GM12878 (cell line): Measurements from ENCODE around the gene DCP1B. TPM values are rescaled to one million over a fixed set of nuclear protein-coding genes. Genes with fewer than 3 reads are reported as not detected.

Source experiments
- ATAC-seq: fragments of 200-7000 bp; cut with Tn5 transposase; 3 replicates; pipeline ENCODE4 v1.9.1; 2020; ENCODE audit warnings: mild to moderate bottlenecking, moderate library complexity
- BruUV-seq: library from RNA; stranded (reverse); fragments of 400-500 nt; replicated peaks from 2 replicates; lab custom pipeline; 2021; lab: Mats Ljungman, UMichigan
- CTCF ChIA-PET: fragments of 300-600 bp; sonication (Branson Sonifier 250); formaldehyde crosslinking; extraction: SDS; loops from one replicate; lab custom pipeline; 2021; ENCODE audit warnings: inconsistent platforms; lab: Yijun Ruan, JAX
- POLR2A ChIA-PET: fragments of 350-600 bp; formaldehyde crosslinking; extraction: SDS; loops from one replicate; lab custom pipeline; 2021; ENCODE audit warnings: inconsistent platforms; lab: Charles Lee
- RAD21 ChIA-PET: fragments of 300-600 bp; sonication (Branson Sonifier 250); formaldehyde crosslinking; loops from one replicate; lab custom pipeline; 2023; ENCODE audit warnings: antibody characterized with exemption; ENCODE audit not compliant: unreplicated experiment; lab: Charles Lee
- SMC1A ChIA-PET: fragments of 300-600 bp; sonication (Branson Sonifier 250); formaldehyde crosslinking; loops from one replicate; lab custom pipeline; 2023; ENCODE audit not compliant: unreplicated experiment, uncharacterized antibody; lab: Charles Lee
- DNase-seq: peaks from one replicate; pipeline ENCODE4 v3.0.0-alpha.2; 2011; ENCODE audit warnings: low read depth, low spot score
- FAIRE-seq: peaks from 3 replicates; lab custom pipeline; 2011; peaks lifted over from hg19 to GRCh38; lab: Jason Lieb, UNC
- H2AFZ ChIP-seq: 2 replicates; pipeline ENCODE4 v1.6.0; 2011; ENCODE audit warnings: low read depth, low read length, control low read depth; ENCODE audit not compliant: control insufficient read depth
- H3K27ac ChIP-seq: 2 replicates; pipeline ENCODE4 v1.5.1; 2011; ENCODE audit warnings: control low read depth; ENCODE audit not compliant: control insufficient read depth, insufficient read depth
- H3K27me3 ChIP-seq, 2 experiments: replicated peaks in 1 of 2; 2 replicates each; pipeline versions ENCODE4 v1.6.0 to v1.6.1; 2011; ENCODE audit warnings: low read length in 1 of 2; ENCODE audit not compliant: control insufficient read depth in 2 of 2, insufficient read depth in 2 of 2
- H3K36me3 ChIP-seq, 2 experiments: 2 replicates each; pipeline ENCODE4 v1.5.1; 2011; ENCODE audit warnings: low read length in 1 of 2; ENCODE audit not compliant: control insufficient read depth in 2 of 2, insufficient read depth in 2 of 2
- H3K4me1 ChIP-seq: 2 replicates; pipeline ENCODE4 v1.6.1; 2011; ENCODE audit warnings: mild to moderate bottlenecking, low read length, moderate library complexity, mixed read lengths; ENCODE audit not compliant: control insufficient read depth, insufficient read depth
- H3K4me2 ChIP-seq: 2 replicates; pipeline ENCODE4 v1.6.0; 2011; ENCODE audit warnings: control low read depth; ENCODE audit not compliant: control insufficient read depth, insufficient read depth
- H3K4me3 ChIP-seq: fragments of 200-600 bp; sonication (generic); 2 replicates; pipeline ENCODE4 v1.5.1; 2016
- H3K79me2 ChIP-seq: 2 replicates; pipeline ENCODE4 v1.6.0; 2011; ENCODE audit warnings: low read length; ENCODE audit not compliant: control insufficient read depth, insufficient read depth
- H3K9ac ChIP-seq: 2 replicates; pipeline ENCODE4 v1.8.0; 2011; ENCODE audit warnings: low read length, control low read depth, mixed read lengths; ENCODE audit not compliant: control insufficient read depth, insufficient read depth
- H3K9me3 ChIP-seq: replicated peaks from 3 replicates; pipeline ENCODE4 v1.5.1; 2011; ENCODE audit warnings: mild to moderate bottlenecking, low read length; ENCODE audit not compliant: control insufficient read depth, insufficient read depth
- H4K20me1 ChIP-seq: 2 replicates; pipeline ENCODE4 v1.6.0; 2011; ENCODE audit not compliant: control insufficient read depth, insufficient read depth
- BCLAF1 ChIP-seq: fragments of 450-650 bp; IDR thresholded peaks from 2 replicates; pipeline ENCODE4 v1.6.1; 2017; ENCODE audit warnings: antibody characterized with exemption, mild to moderate bottlenecking, moderate library complexity
- CREM ChIP-seq: IDR thresholded peaks from 2 replicates; pipeline ENCODE4 v1.6.1; 2014; ENCODE audit warnings: antibody characterized with exemption, low read depth
- ESRRA ChIP-seq: IDR thresholded peaks from 2 replicates; pipeline ENCODE4 v1.6.1; 2012; ENCODE audit warnings: mild to moderate bottlenecking, low read length, improper control_type of control experiment
- GATAD2B ChIP-seq: fragments of 450-650 bp; conservative IDR thresholded peaks from 2 replicates; pipeline ENCODE4 v1.6.1; 2017; ENCODE audit warnings: low read depth, mild to moderate bottlenecking, moderate library complexity
- IKZF1 ChIP-seq: fragments of 450-650 bp; conservative IDR thresholded peaks from 2 replicates; pipeline ENCODE4 v1.6.1; 2017; ENCODE audit warnings: antibody characterized with exemption, mild to moderate bottlenecking
- MXI1 ChIP-seq: fragments of 150-350 bp; IDR thresholded peaks from 2 replicates; pipeline ENCODE4 v1.6.1; 2011; ENCODE audit warnings: low read depth, mild to moderate bottlenecking, inconsistent platforms, low read length, improper control_type of control experiment
- NFIC ChIP-seq: IDR thresholded peaks from 2 replicates; pipeline ENCODE4 v1.6.1; 2012; ENCODE audit warnings: low read depth, mild to moderate bottlenecking, inconsistent platforms, low read length, moderate library complexity
- RBBP5 ChIP-seq: fragments of 200-600 bp; sonication (generic); conservative IDR thresholded peaks from 2 replicates; pipeline ENCODE4 v1.6.1; 2016
- RCOR1 ChIP-seq: conservative IDR thresholded peaks from 2 replicates; pipeline ENCODE4 v1.6.1; 2012; ENCODE audit warnings: low read depth, low read length, improper control_type of control experiment
- SP1 ChIP-seq: IDR thresholded peaks from one replicate; pipeline ENCODE4 v1.6.1; 2011; ENCODE audit warnings: low read depth, low read length
- SPI1 ChIP-seq: IDR thresholded peaks from 2 replicates; pipeline ENCODE4 v1.6.1; 2011; ENCODE audit warnings: low read depth, mild to moderate bottlenecking, low read length, moderate library complexity, borderline replicate concordance; ENCODE audit not compliant: insufficient read depth
- STAT3 ChIP-seq: IDR thresholded peaks from 2 replicates; pipeline ENCODE4 v1.6.1; 2011; ENCODE audit warnings: low read depth, low read length, improper control_type of control experiment
- ZNF274 ChIP-seq: IDR thresholded peaks from one replicate; pipeline ENCODE4 v1.8.0; 2011; ENCODE audit not compliant: insufficient read length, insufficient read depth
- ZSCAN29 ChIP-seq: fragments of 450-650 bp; IDR thresholded peaks from 2 replicates; pipeline ENCODE4 v1.6.1; 2017; ENCODE audit warnings: mild to moderate bottlenecking, moderate library complexity
- in situ Hi-C: fragments of 300-500 bp; cut with MboI; formaldehyde crosslinking; loops from 9 replicates; pipeline ENCODE4 v1.14.3; 2018; ENCODE audit warnings: mixed read lengths
- intact Hi-C: fragments of 100-400 bp; cut with micrococcal nuclease; formaldehyde crosslinking; loops from one replicate; pipeline ENCODE4 v1.14.2; 2022; ENCODE audit not compliant: unreplicated experiment
- polyA plus RNA-seq, 11 experiments: library from polyadenylated mRNA; depleted of rRNA in 4 of 11; unstranded in 6 of 11; stranded (reverse) in 5 of 11; fragments of >200 nt; fragmentation: Nextera tagmentation in 4 of 11; fragmentation: Illumina TruSeq in 1 of 11; extraction: Ambion mirVana in 4 of 11; extraction: Trizol in 1 of 11; gene quantifications; 1 replicate in 1 of 11; 2 replicates in 10 of 11; pipeline versions ENCODE4 v1.2.1 to v1.2.3, GENCODE V29; 2011 to 2016; ENCODE audit warnings: inconsistent platforms in 2 of 11, missing spikeins in 2 of 11, low read depth in 1 of 11
- total RNA-seq, 4 experiments: library from RNA; depleted of rRNA in 3 of 4; stranded (reverse); fragments of >200 nt in 3 of 4; fragmentation: Illumina TruSeq in 1 of 4; extraction: Trizol in 1 of 4; gene quantifications; 2 replicates each; pipeline versions ENCODE4 v1.2.1 to v1.2.3, GENCODE V29; 2013 to 2021

Gene DCP1B
- total and polyA plus RNA-seq, 10 of the 15 experiments (the other 5 are each of a cell fraction or from before 2014, with no cell fraction given), result 1.3 to 23.4 (median 15.3) TPM

DNA sequence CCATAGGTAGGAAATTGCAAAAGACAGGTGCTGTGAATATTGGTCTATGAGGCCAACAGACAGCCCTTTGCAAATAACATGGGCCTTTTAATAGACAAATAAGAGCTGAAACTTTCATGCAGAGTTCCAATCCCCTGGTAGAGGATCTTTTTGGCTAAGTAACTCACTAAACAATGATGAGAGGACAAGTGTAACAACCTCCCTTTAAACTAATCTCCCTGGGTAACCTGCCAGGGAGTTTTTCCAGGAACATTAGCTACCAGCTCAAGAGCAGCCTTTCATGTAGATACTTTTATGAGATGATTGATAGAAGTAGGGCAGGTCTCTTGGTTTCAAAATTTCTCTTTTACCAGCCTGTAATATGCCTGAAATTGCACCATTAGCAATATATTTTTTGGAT lies 34.8 kb upstream of the DCP1B start:
- intact Hi-C loops (loop anchor here (5.0 kb wide), 1 partner anchor 97 kb away; no protein-coding TSS in a partner anchor), in situ Hi-C loops (no loop called here)
- BruUV-seq, result no TSS peak
- CTCF ChIA-PET, result interaction anchor here (0.6 to 1.3 kb wide), 2 partner anchors 99 to 450 kb away, joined by 3 to 4 read pairs; no protein-coding TSS in a partner anchor
- no peak overlapping the region for H3K9ac ChIP-seq
- no peak overlapping the region for H3K4me3 ChIP-seq
- H3K4me1 ChIP-seq, result 0 out of 2 replicates have a peak, but pooled peaks cover 3% of the 10 kb centered on the region
- no peak for TF ChIP-seq ZSCAN29
- no peak for TF ChIP-seq ZNF274
- no peak for TF ChIP-seq CREM
- TF ChIP-seq SP1, result no peak
- no peak for TF ChIP-seq BCLAF1
- TF ChIP-seq IKZF1, result no peak
- TF ChIP-seq ESRRA, result no peak
- TF ChIP-seq NFIC, result no peak
- TF ChIP-seq MXI1, result no peak
- TF ChIP-seq GATAD2B, result no peak
- no peak for TF ChIP-seq RCOR1
- TF ChIP-seq RBBP5, result no peak
- TF ChIP-seq STAT3, result no peak
- no peak for TF ChIP-seq SPI1
- H3K27ac ChIP-seq, result no peak overlapping the region
- no peak for DNase-seq
- peaks cover 0 to 2% of the 10 kb centered on the region in 2 experiments; a peak in 2 of 4 replicates for H3K27me3 ChIP-seq
- no peak for FAIRE-seq
- no peak overlapping the region for H2AFZ ChIP-seq
- H3K36me3 ChIP-seq, result no peaks in the 10 kb centered on the region
- no peaks in the 10 kb centered on the region for H3K9me3 ChIP-seq
- RAD21 ChIA-PET, result no interaction called here
- no peak overlapping the region for H3K4me2 ChIP-seq
- POLR2A ChIA-PET, result no interaction called here
- no peaks in the 10 kb centered on the region for H3K79me2 ChIP-seq
- H4K20me1 ChIP-seq, result no peaks in the 10 kb centered on the region
- no peak for ATAC-seq
- SMC1A ChIA-PET, result interaction anchor here (0.6 to 1.8 kb wide), 3 partner anchors 9 to 56 kb away, joined by 3 to 4 read pairs (median 3); no protein-coding TSS in a partner anchor
